GM06990 (cell line): ENCODE data around the gene ECPAS.

Experiments used
- DNase-seq: peaks from one replicate; pipeline ENCODE4 v3.0.0-alpha.2; 2011; ENCODE audit not compliant: insufficient read length; ENCODE audit errors: extremely low read depth
- H3K27me3 ChIP-seq: replicated peaks from 2 replicates; pipeline ENCODE4 v1.6.0; 2011; ENCODE audit warnings: low read length; ENCODE audit not compliant: control insufficient read depth, insufficient read depth
- H3K36me3 ChIP-seq: 2 replicates; pipeline ENCODE4 v1.5.1; 2011; ENCODE audit warnings: low read length; ENCODE audit not compliant: control insufficient read depth, insufficient read depth
- H3K4me3 ChIP-seq: replicated peaks from 2 replicates; pipeline ENCODE4 v1.5.1; 2011; ENCODE audit warnings: low read depth, mild to moderate bottlenecking, control low read depth, low read length
- TF ChIP-seq, protein P1 (sequence below): IDR thresholded peaks from 2 replicates; pipeline ENCODE4 v1.5.1; 2011; ENCODE audit warnings: low read length, control low read depth, mild to moderate bottlenecking, inconsistent platforms; ENCODE audit not compliant: insufficient read depth, poor library complexity, severe bottlenecking

ECPAS gene

DNA sequence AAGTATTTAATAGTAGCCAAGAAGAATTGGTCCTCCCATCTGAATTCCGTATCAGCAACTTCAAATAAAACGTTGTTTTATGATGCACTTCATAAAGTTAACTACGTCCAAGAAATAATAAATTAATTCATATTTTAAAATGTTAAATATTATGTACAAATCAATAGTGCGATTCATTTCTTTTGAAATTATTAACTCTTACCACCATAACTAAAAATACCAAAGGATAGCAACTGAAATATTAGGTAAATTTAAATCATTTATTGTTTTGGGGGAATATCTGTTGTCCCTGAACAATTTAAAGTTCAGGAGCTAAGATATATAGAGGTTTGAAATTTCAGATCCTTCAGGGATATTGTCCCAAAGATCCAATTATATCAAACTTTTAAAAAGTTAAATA, 154.1 kb downstream of the ECPAS start, which contains the start of gene OR2K2:
Gene OR2K2, minus strand, starts transcription at position 101 of the 400 bp plus-strand sequence. CDS start 1,791 bp downstream, outside the sequence.
- DNase-seq = no peak
- H3K36me3 ChIP-seq = no peaks in the 10 kb centered on the region
- H3K27me3 ChIP-seq = no peaks in the 10 kb centered on the region
- TF ChIP-seq, protein P1, sequence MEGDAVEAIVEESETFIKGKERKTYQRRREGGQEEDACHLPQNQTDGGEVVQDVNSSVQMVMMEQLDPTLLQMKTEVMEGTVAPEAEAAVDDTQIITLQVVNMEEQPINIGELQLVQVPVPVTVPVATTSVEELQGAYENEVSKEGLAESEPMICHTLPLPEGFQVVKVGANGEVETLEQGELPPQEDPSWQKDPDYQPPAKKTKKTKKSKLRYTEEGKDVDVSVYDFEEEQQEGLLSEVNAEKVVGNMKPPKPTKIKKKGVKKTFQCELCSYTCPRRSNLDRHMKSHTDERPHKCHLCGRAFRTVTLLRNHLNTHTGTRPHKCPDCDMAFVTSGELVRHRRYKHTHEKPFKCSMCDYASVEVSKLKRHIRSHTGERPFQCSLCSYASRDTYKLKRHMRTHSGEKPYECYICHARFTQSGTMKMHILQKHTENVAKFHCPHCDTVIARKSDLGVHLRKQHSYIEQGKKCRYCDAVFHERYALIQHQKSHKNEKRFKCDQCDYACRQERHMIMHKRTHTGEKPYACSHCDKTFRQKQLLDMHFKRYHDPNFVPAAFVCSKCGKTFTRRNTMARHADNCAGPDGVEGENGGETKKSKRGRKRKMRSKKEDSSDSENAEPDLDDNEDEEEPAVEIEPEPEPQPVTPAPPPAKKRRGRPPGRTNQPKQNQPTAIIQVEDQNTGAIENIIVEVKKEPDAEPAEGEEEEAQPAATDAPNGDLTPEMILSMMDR = no peak
- H3K4me3 ChIP-seq = no peak within 1 kb of the TSS

DNA sequence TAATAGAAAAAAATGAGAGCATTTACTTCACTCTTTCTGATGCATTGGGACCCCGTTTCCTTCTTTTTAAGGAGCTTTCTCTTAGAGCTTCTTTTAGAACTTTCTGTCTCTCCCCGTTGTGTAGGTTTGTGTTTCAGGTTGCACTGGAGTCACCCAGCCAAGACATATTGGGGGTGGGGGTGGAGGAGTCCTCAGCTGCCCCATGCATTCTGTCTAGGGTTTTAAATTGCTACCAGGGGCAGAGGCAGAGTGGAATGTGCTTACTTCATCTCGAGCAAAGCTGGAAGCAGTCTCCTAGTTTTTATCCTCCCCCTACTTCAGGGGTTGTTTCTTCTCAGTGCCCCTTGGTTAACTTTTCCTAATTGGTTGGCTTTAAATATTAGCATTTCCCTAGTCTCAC, 163.6 kb downstream of the ECPAS start:
- TF ChIP-seq, protein P1 = no peak
- H3K36me3 ChIP-seq = no peaks in the 10 kb centered on the region
- H3K4me3 ChIP-seq = no peak overlapping the region
- DNase-seq = no peak
- H3K27me3 ChIP-seq = no peaks in the 10 kb centered on the region

DNA sequence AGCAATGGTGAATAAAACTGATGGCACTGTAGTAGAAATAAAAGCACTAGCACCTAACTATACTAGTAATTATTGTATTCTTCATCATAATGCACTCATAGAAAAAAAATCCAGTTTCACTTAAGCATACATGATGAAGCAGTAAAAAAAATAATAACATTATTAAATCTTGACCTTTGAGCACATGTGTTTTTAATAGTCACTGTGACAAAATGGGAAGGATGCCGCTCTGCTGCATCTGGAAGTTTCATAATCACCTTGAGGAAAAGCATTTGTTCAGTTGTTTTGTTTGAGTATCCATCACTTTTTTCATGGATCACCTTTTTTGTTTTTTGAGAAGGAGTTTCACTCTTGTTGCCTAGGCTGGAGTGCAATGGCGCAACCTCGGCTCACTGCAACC, 167.4 kb downstream of the ECPAS start:
- H3K27me3 ChIP-seq = no peaks in the 10 kb centered on the region
- TF ChIP-seq, protein P1 = no peak
- H3K36me3 ChIP-seq = no peaks in the 10 kb centered on the region
- DNase-seq = no peak
- H3K4me3 ChIP-seq = no peak overlapping the region
